M059J (cell line): ENCODE measurements around the gene NAA80. TPM values are rescaled to one million over a fixed set of nuclear protein-coding genes. Genes with fewer than 3 reads are reported as not detected.
"Not testable (repeated sequence)": the region's sequence is repeated elsewhere in the genome, so short reads cannot be mapped to it uniquely, and the experiment has no call there.

Experiments
- DNase-seq: peaks from one replicate; pipeline ENCODE4 v3.0.0-alpha.2; 2012; ENCODE audit warnings: low read depth
- total RNA-seq: library from RNA; depleted of rRNA; stranded (reverse); fragments of >200 nt; shearing (Covaris generic); gene quantifications from 2 replicates; pipeline ENCODE4 v1.2.3, GENCODE V29; 2014

The NAA80 gene
- total RNA-seq, 1 experiment from 2014 or later, result 8.9 TPM

GRCh38 chr3:50314816-50315215 lies 15.6 kb upstream of the NAA80 start:
- no peak for DNase-seq

- no peak for DNase-seq
Observed at GRCh38 chr3:50314342-50314741, 15.1 kb upstream of the NAA80 start.

GRCh38 chr3:50312041-50312440 lies 12.8 kb upstream of the NAA80 start:
- DNase-seq, result not testable (repeated sequence)

GRCh38 chr3:50304601-50305000 lies 5.4 kb upstream of the NAA80 start:
- no peak for DNase-seq

GRCh38 chr3:50303013-50303815 lies 4.0 kb upstream of the NAA80 start, which contains the start of gene HYAL1:
HYAL1 (minus strand) TSS chr3:50303574; CDS start chr3:50302956, 618 bp downstream.
- DNase-seq, result no peak

- DNase-seq, result no peak
Observed at GRCh38 chr3:50302095-50303012, 3.1 kb upstream of the NAA80 start.

- DNase-seq, result no peak
Observed at GRCh38 chr3:50300681-50301254, 1.6 kb upstream of the NAA80 start.

GRCh38 chr3:50299929-50300680 lies 900 bp upstream of the NAA80 start:
- peak; percentile 29 for DNase-seq

- no peak for DNase-seq
Observed at GRCh38 chr3:50299638-50299928, 378 bp upstream of the NAA80 start.

- DNase-seq, result no peak
Observed at GRCh38 chr3:50297896-50298725, 1.1 kb downstream of the NAA80 start.

- DNase-seq, result no peak
Observed at GRCh38 chr3:50297384-50297775, 1.8 kb downstream of the NAA80 start.

GRCh38 chr3:50296721-50297383 lies 2.4 kb downstream of the NAA80 start:
- DNase-seq, result no peak

GRCh38 chr3:50295553-50296431 lies 3.4 kb downstream of the NAA80 start:
- no peak for DNase-seq

- no peak for DNase-seq
Observed at GRCh38 chr3:50294492-50295403, 4.5 kb downstream of the NAA80 start.

GRCh38 chr3:50294089-50294488 lies 5.1 kb downstream of the NAA80 start:
- DNase-seq, result no peak

- DNase-seq, result no peak
Observed at GRCh38 chr3:50293079-50293801, 6.0 kb downstream of the NAA80 start.
